Hepatocyte (in vitro differentiated cells): ENCODE measurements around the gene SREBF1. TPM values are rescaled to one million over a fixed set of nuclear protein-coding genes. Genes with fewer than 3 reads are reported as not detected.

Experiments
- DNase-seq: peaks from one replicate; pipeline ENCODE4 v3.0.0-alpha.2; 2016; ENCODE audit warnings: low spot score
- H2AFZ ChIP-seq: fragments of 200-600 bp; sonication (generic); 2 replicates; pipeline ENCODE4 v1.6.0; 2016; ENCODE audit warnings: antibody characterized with exemption, mild to moderate bottlenecking
- H3K27ac ChIP-seq: fragments of 200-600 bp; sonication (generic); 2 replicates; pipeline ENCODE4 v1.5.1; 2016; ENCODE audit warnings: mild to moderate bottlenecking
- H3K27me3 ChIP-seq: fragments of 200-600 bp; sonication (generic); 2 replicates; pipeline ENCODE4 v1.6.1; 2016
- H3K36me3 ChIP-seq: fragments of 200-600 bp; sonication (generic); replicated peaks from 2 replicates; pipeline ENCODE4 v1.5.1; 2016; ENCODE audit warnings: low read depth; ENCODE audit not compliant: insufficient read depth
- H3K4me1 ChIP-seq: fragments of 200-600 bp; sonication (generic); 2 replicates; pipeline ENCODE4 v1.5.1; 2016; ENCODE audit warnings: mild to moderate bottlenecking, moderate library complexity; ENCODE audit not compliant: insufficient read depth
- H3K4me2 ChIP-seq: fragments of 200-600 bp; sonication (generic); 2 replicates; pipeline ENCODE4 v1.6.0; 2016
- H3K4me3 ChIP-seq: fragments of 200-600 bp; sonication (generic); 2 replicates; pipeline ENCODE4 v1.5.1; 2016; ENCODE audit warnings: mild to moderate bottlenecking
- H3K79me2 ChIP-seq: fragments of 200-600 bp; sonication (generic); 2 replicates; pipeline ENCODE4 v1.6.0; 2017; ENCODE audit warnings: mild to moderate bottlenecking
- H3K9me2 ChIP-seq: fragments of 200-600 bp; sonication (generic); replicated peaks from 2 replicates; pipeline ENCODE4 v1.6.0; 2017; ENCODE audit warnings: mild to moderate bottlenecking; ENCODE audit not compliant: insufficient read depth
- H3K9me3 ChIP-seq: fragments of 200-600 bp; sonication (generic); 2 replicates; pipeline ENCODE4 v1.5.1; 2016; ENCODE audit warnings: low read depth, mild to moderate bottlenecking
- H4K20me1 ChIP-seq: fragments of 200-600 bp; sonication (generic); 2 replicates; pipeline ENCODE4 v1.6.0; 2016; ENCODE audit warnings: mild to moderate bottlenecking; ENCODE audit not compliant: insufficient read depth, poor library complexity, severe bottlenecking
- CTCF ChIP-seq: fragments of 200-600 bp; sonication (generic); IDR thresholded peaks from 2 replicates; pipeline ENCODE4 v1.5.1; 2016; ENCODE audit warnings: antibody characterized with exemption, mild to moderate bottlenecking; ENCODE audit not compliant: poor library complexity
- EZH2 ChIP-seq: fragments of 200-600 bp; sonication (generic); IDR thresholded peaks from 2 replicates; pipeline ENCODE4 v1.6.1; 2016; ENCODE audit warnings: antibody characterized with exemption, mild to moderate bottlenecking, borderline replicate concordance
- EZH2phosphoT487 ChIP-seq: fragments of 200-600 bp; sonication (generic); IDR thresholded peaks from one replicate; pipeline ENCODE4 v1.6.1; 2018; ENCODE audit warnings: antibody characterized with exemption, mild to moderate bottlenecking, low read depth, moderate library complexity; ENCODE audit not compliant: unreplicated experiment, severe bottlenecking
- WGBS: methylation state at CpG from one replicate; pipeline ENCODE4 v1.1.6; 2016; ENCODE audit warnings: low lambda C conversion rate; ENCODE audit errors: missing lambda C conversion rate; 5-methylcytosine and 5-hydroxymethylcytosine counted together
- polyA plus RNA-seq: library from polyadenylated mRNA; unstranded; fragments of >200 nt; fragmentation: Nextera tagmentation; extraction: Ambion mirVana; gene quantifications from 2 replicates; pipeline ENCODE4 v1.2.1, GENCODE V29; 2016
- total RNA-seq: library from RNA; depleted of rRNA; stranded (reverse); fragments of >200 nt; gene quantifications from 2 replicates; pipeline ENCODE4 v1.2.3, GENCODE V29; 2014

Gene SREBF1
- total and polyA plus RNA-seq, 2 experiments from 2014 or later, result 57.1 to 140 TPM

GRCh38 chr17:17819111-17819510 lies 17.7 kb downstream of the SREBF1 start:
- Histone ChIP-seq H3K4me3 (no peak overlapping the region), H3K4me2 (no peak overlapping the region), H4K20me1 (peaks cover 40% of the 10 kb centered on the region), H3K9me3 (no peaks in the 10 kb centered on the region), H3K27me3 (no peaks in the 10 kb centered on the region), H3K4me1 (peaks cover 42% of the 10 kb centered on the region), H2AFZ (no peak overlapping the region), H3K36me3 (no peaks in the 10 kb centered on the region), H3K9me2 (no peaks in the 10 kb centered on the region), H3K27ac (no peak overlapping the region), H3K79me2 (peaks cover 42% of the 10 kb centered on the region)
- 100% methylated on average over 12 of the region's 12 CpGs for WGBS
- DNase-seq, result no peak
- TF ChIP-seq EZH2 (no peak), EZH2phosphoT487 (no peak), CTCF (no peak)

- 76% methylated on average over 9 of the region's 10 CpGs for WGBS
- no peak overlapping the region for H3K27ac ChIP-seq
These were observed 18.7 kb downstream of the SREBF1 start for GRCh38 chr17:17818088-17818526.

GRCh38 chr17:17817552-17817947 lies 19.2 kb downstream of the SREBF1 start:
- no peaks in the 10 kb centered on the region for H3K36me3 ChIP-seq
- H3K9me3 ChIP-seq, result no peaks in the 10 kb centered on the region
- H4K20me1 ChIP-seq, result peaks cover 36% of the 10 kb centered on the region
- no peak overlapping the region for H3K27ac ChIP-seq
- H3K4me2 ChIP-seq, result no peak overlapping the region
- H3K27me3 ChIP-seq, result no peaks in the 10 kb centered on the region
- H3K79me2 ChIP-seq, result peaks cover 30% of the 10 kb centered on the region
- no peak for TF ChIP-seq CTCF
- TF ChIP-seq EZH2, result no peak
- TF ChIP-seq EZH2phosphoT487, result no peak
- no peaks in the 10 kb centered on the region for H3K9me2 ChIP-seq
- H3K4me3 ChIP-seq, result no peak overlapping the region
- no peak for DNase-seq
- H2AFZ ChIP-seq, result no peak overlapping the region
- WGBS, result 96% methylated on average over 8 of the region's 10 CpGs
- H3K4me1 ChIP-seq, result peaks cover 30% of the 10 kb centered on the region

More at GRCh38 chr17:17818088-17818526, 18.7 kb downstream of the SREBF1 start:
- Histone ChIP-seq H4K20me1 (peaks cover 41% of the 10 kb centered on the region), H3K4me2 (no peak overlapping the region), H3K4me1 (peaks cover 35% of the 10 kb centered on the region), H3K79me2 (peaks cover 36% of the 10 kb centered on the region), H3K4me3 (no peak overlapping the region), H3K9me3 (no peaks in the 10 kb centered on the region), H3K9me2 (no peaks in the 10 kb centered on the region), H2AFZ (no peak overlapping the region), H3K27me3 (no peaks in the 10 kb centered on the region), H3K36me3 (no peaks in the 10 kb centered on the region)
- TF ChIP-seq CTCF, result no peak
- TF ChIP-seq EZH2, result no peak
- TF ChIP-seq EZH2phosphoT487, result no peak
- DNase-seq, result no peak
